DLD1 (cell line): ENCODE measurements around the gene HMOX2.

Experiments
- in situ Hi-C: cut with HindIII; loops from 2 replicates; pipeline ENCODE4 v1.10.0; 2017; ENCODE audit warnings: low sequenced_read_pairs

HMOX2 gene

GRCh38 chr16:4520913-4521312 is 44.7 kb downstream of the HMOX2 start:
- in situ Hi-C loops: loop anchor here (25.0 kb wide), 1 partner anchor 516 kb away; the partner anchor contains the start of gene NAGPA

GRCh38 chr16:4522051-4522581 is 45.9 kb downstream of the HMOX2 start:
- in situ Hi-C loops: loop anchor here (25.0 kb wide), 1 partner anchor 515 kb away; the partner anchor contains the start of gene NAGPA

GRCh38 chr16:4523686-4524085 is 47.5 kb downstream of the HMOX2 start:
- in situ Hi-C loops: loop anchor here (25.0 kb wide), 1 partner anchor 514 kb away; the partner anchor contains the start of gene NAGPA

GRCh38 chr16:4524571-4524970 is 48.4 kb downstream of the HMOX2 start:
- in situ Hi-C loops: loop anchor here (25.0 kb wide), 1 partner anchor 513 kb away; the partner anchor contains the start of gene NAGPA

- in situ Hi-C loops: no loop called here
These were observed 48.9 kb downstream of the HMOX2 start for GRCh38 chr16:4525069-4525468.

GRCh38 chr16:4525634-4526277 is 49.6 kb downstream of the HMOX2 start:
- in situ Hi-C loops: no loop called here

GRCh38 chr16:4529085-4530060 is 53.2 kb downstream of the HMOX2 start:
- in situ Hi-C loops: no loop called here

GRCh38 chr16:4531811-4532210 is 55.6 kb downstream of the HMOX2 start:
- in situ Hi-C loops: no loop called here

- in situ Hi-C loops: no loop called here
These were observed 56.0 kb downstream of the HMOX2 start for GRCh38 chr16:4532238-4532637.

GRCh38 chr16:4533490-4533889 is 57.3 kb downstream of the HMOX2 start:
- in situ Hi-C loops: no loop called here

GRCh38 chr16:4534151-4534790 is 58.1 kb downstream of the HMOX2 start:
- in situ Hi-C loops: no loop called here

GRCh38 chr16:4535627-4536108 is 59.5 kb downstream of the HMOX2 start:
- in situ Hi-C loops: no loop called here

- in situ Hi-C loops: no loop called here
These were observed 60.4 kb downstream of the HMOX2 start for GRCh38 chr16:4536391-4537106.

- in situ Hi-C loops: no loop called here
These were observed 61.5 kb downstream of the HMOX2 start for GRCh38 chr16:4537376-4538343.

- in situ Hi-C loops: no loop called here
These were observed 62.4 kb downstream of the HMOX2 start, which contains the start of gene CDIP1 for GRCh38 chr16:4538350-4539235. CDIP1 (minus strand) TSS chr16:4538773; CDS start chr16:4514130, 24,643 bp downstream.

GRCh38 chr16:4539716-4540284 is 63.6 kb downstream of the HMOX2 start:
- in situ Hi-C loops: no loop called here

GRCh38 chr16:4544473-4544872 is 68.3 kb downstream of the HMOX2 start:
- in situ Hi-C loops: no loop called here

- in situ Hi-C loops: no loop called here
These were observed 71.9 kb downstream of the HMOX2 start for GRCh38 chr16:4548124-4548523.
